ENCODE results near the gene FHAD1.

GRCh38 chr1:15358565-15359133 lies 111.6 kb downstream of the FHAD1 start:
- TF ChIP-seq CTCF (IDR thresholded peaks at IDR 0.05) (no peak), POLR2A (IDR thresholded peaks at IDR 0.05) (no peak)

Measured in right lobe of liver (tissue), 4 donors.